GM18870 (cell line): ENCODE data around the gene TGFBI.

ENCODE experiments used
- ATAC-seq: cut with Tn5 transposase; IDR thresholded peaks from one replicate; pipeline ENCODE4 v1.9.1; 2021; ENCODE audit warnings: moderate library complexity; ENCODE audit not compliant: unreplicated experiment

TGFBI gene

GRCh38 chr5:136028782-136029742 lies at the start of gene TGFBI:
Gene TGFBI, plus strand, starts transcription at chr5:136028988. Its CDS starts 68 bp downstream, at chr5:136029056.
- no peak for ATAC-seq

- no peak for ATAC-seq
These were observed 49.8 kb upstream of the TGFBI start for GRCh38 chr5:135978993-135979392.

GRCh38 chr5:135979510-135979909 lies 49.3 kb upstream of the TGFBI start:
- no peak for ATAC-seq

GRCh38 chr5:135980620-135981019 lies 48.2 kb upstream of the TGFBI start:
- no peak for ATAC-seq

- ATAC-seq: no peak
These were observed 42.8 kb upstream of the TGFBI start for GRCh38 chr5:135985951-135986350.

GRCh38 chr5:135986401-135986800 lies 42.4 kb upstream of the TGFBI start:
- no peak for ATAC-seq

GRCh38 chr5:135986891-135987401 lies 41.8 kb upstream of the TGFBI start:
- ATAC-seq: no peak

- no peak for ATAC-seq
These were observed 40.2 kb upstream of the TGFBI start for GRCh38 chr5:135988546-135988945.

GRCh38 chr5:135989686-135990085 lies 39.1 kb upstream of the TGFBI start:
- no peak for ATAC-seq

- ATAC-seq: no peak
These were observed 38.1 kb upstream of the TGFBI start for GRCh38 chr5:135990528-135991255.

- ATAC-seq: no peak
These were observed 37.4 kb upstream of the TGFBI start for GRCh38 chr5:135991429-135991828.

GRCh38 chr5:135993335-135993879 lies 35.4 kb upstream of the TGFBI start:
- no peak for ATAC-seq

- no peak for ATAC-seq
These were observed 34.7 kb upstream of the TGFBI start for GRCh38 chr5:135993880-135994636.

- no peak for ATAC-seq
These were observed 32.8 kb upstream of the TGFBI start for GRCh38 chr5:135995976-135996375.

- ATAC-seq: no peak
These were observed 32.2 kb upstream of the TGFBI start for GRCh38 chr5:135996611-135997010.

GRCh38 chr5:135997673-135998335 lies 31.0 kb upstream of the TGFBI start:
- no peak for ATAC-seq

- no peak for ATAC-seq
These were observed 29.9 kb upstream of the TGFBI start for GRCh38 chr5:135998889-135999288.

GRCh38 chr5:135999406-136000139 lies 29.2 kb upstream of the TGFBI start:
- no peak for ATAC-seq

GRCh38 chr5:136000147-136000546 lies 28.6 kb upstream of the TGFBI start:
- ATAC-seq: no peak
